Measurements from ENCODE around the gene HOXB5. TPM values are rescaled to one million over a fixed set of nuclear protein-coding genes. Genes with fewer than 3 reads are reported as not detected.

HOXB5 gene
- total and polyA plus RNA-seq, 10 of the 15 experiments (the other 5 are each of a cell fraction or from before 2014, with no cell fraction given) = not detected

DNA sequence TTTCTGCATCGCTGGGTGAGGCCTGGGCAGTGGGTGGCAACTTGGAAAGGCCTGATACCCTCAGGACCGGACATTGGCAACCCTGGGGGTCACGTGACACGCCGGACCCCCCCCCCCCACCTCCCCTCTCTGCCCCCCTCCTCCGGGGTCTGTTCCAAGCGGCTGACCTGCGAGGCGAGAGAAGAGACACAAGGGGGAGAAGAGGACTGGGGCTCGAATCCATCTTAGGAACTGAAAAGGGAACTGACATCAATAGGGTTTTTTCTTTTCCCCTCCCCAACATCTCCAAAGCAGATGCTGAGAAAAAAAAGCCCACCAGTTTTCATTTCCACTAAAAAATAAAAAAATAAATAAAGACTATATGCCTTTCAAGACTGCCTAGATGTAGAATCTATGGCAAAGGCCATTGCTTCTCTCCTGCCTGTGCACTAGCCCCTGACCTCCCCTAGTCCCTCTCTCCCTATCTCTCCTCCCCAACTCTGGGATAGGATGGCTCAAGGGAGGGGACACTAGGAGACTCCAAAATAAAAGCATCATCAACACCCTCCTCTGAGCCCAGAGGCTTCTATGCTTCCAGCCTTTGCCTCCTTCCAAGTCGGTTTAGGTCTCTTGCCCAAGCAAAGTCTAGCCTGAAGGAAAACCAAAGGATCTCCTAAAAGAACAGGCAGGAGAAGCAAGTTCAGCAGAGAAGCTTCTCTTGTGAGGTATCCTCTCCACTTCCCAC lies 41.0 kb downstream of the HOXB5 start:
- no peak overlapping the region for H3K4me3 ChIP-seq
- BruUV-seq (replicated peaks) = no TSS peak
- H3K36me3 ChIP-seq (ENCODE audit: control insufficient read depth in 2 of 2, insufficient read depth in 2 of 2, low read length in 1 of 2) = peaks cover 0 to 6% of the 10 kb centered on the region in 2 experiments; a peak in 2 of 4 replicates
- CTCF ChIA-PET = interaction anchor here (0.6 to 1.2 kb wide), 2 partner anchors 41 to 190 kb away, joined by 3 read pairs; partner anchors contain the start of gene HOXB5
- RAD21 ChIA-PET (ENCODE audit: unreplicated experiment) = no interaction called here
- SMC1A ChIA-PET (ENCODE audit: uncharacterized antibody, unreplicated experiment) = interaction anchor here (0.6 kb wide), 1 partner anchor 10 kb away, joined by 3 read pairs; no protein-coding TSS in a partner anchor
- H3K4me1 ChIP-seq (ENCODE audit: control insufficient read depth, insufficient read depth, low read length) = no peaks in the 10 kb centered on the region
- H3K79me2 ChIP-seq (ENCODE audit: control insufficient read depth, insufficient read depth, low read length) = no peaks in the 10 kb centered on the region
- H3K9me3 ChIP-seq (replicated peaks; ENCODE audit: control insufficient read depth, insufficient read depth, low read length) = no peaks in the 10 kb centered on the region
- H4K20me1 ChIP-seq (ENCODE audit: control insufficient read depth, insufficient read depth) = no peaks in the 10 kb centered on the region
- no peak overlapping the region for H3K4me2 ChIP-seq (ENCODE audit: control insufficient read depth, insufficient read depth)
- no peak overlapping the region for H2AFZ ChIP-seq (ENCODE audit: control insufficient read depth, low read depth, low read length)
- DNase-seq (ENCODE audit: low read depth, low spot score) (no peak), FAIRE-seq (no peak), ATAC-seq (peak; percentile 34; the same call in 1 of the 3 replicates)
- intact Hi-C loops (cut with micrococcal nuclease; ENCODE audit: unreplicated experiment) = no loop called here
- POLR2A ChIA-PET = no interaction called here
- TF ChIP-seq ZZZ3 (IDR thresholded peaks at IDR 0.05; ENCODE audit: control insufficient read depth, insufficient read length, low read depth) (no peak), RAD51 (IDR thresholded peaks at IDR 0.05) (peak; percentile 24; the same call in 1 of the 2 replicates), BHLHE40 (IDR thresholded peaks at IDR 0.05; ENCODE audit: borderline replicate concordance in 1 of 2, low read depth in 2 of 2, low read length in 1 of 2) (peak in 1 of 2 experiments; percentile 45; a peak in 1 of 4 replicates), SPI1 (IDR thresholded peaks at IDR 0.05; ENCODE audit: borderline replicate concordance, insufficient read depth, low read depth, low read length) (peak; percentile 24; the same call in 1 of the 2 replicates), EP300 (IDR thresholded peaks at IDR 0.05; ENCODE audit: borderline replicate concordance in 1 of 2, control insufficient read depth in 1 of 2, low read depth in 2 of 2, low read length in 2 of 2) (no peak), EED (IDR thresholded peaks at IDR 0.05; ENCODE audit: low read depth) (no peak), RCOR1 (conservative IDR thresholded peaks at IDR 0.05; ENCODE audit: low read depth, low read length) (no peak), HDGF (IDR thresholded peaks at IDR 0.05) (no peak)
- H3K9ac ChIP-seq (ENCODE audit: control insufficient read depth, insufficient read depth, low read length) = no peak overlapping the region
- in situ Hi-C loops (cut with MboI) = no loop called here
- H3K27ac ChIP-seq (ENCODE audit: control insufficient read depth, insufficient read depth) = no peak overlapping the region
- 93% methylated on average over 2 of the region's 11 CpGs for WGBS (ENCODE audit: insufficient coverage, insufficient replicate concordance, low lambda C conversion rate, missing lambda C conversion rate)
- H3K27me3 ChIP-seq (replicated peaks in 1 of 2; ENCODE audit: control insufficient read depth in 2 of 2, insufficient read depth in 2 of 2, low read length in 1 of 2) = no peaks in the 10 kb centered on the region

Data from GM12878 (cell line).